ENCODE measurements around the gene RYR2. TPM values are rescaled to one million over a fixed set of nuclear protein-coding genes. Genes with fewer than 3 reads are reported as not detected.
"Not testable (repeated sequence)": the region's sequence is repeated elsewhere in the genome, so short reads cannot be mapped to it uniquely, and the experiment has no call there.

Gene RYR2
- total RNA-seq, 1 experiment from 2014 or later = 3.4 TPM

- H3K9me3 ChIP-seq (ENCODE audit: control insufficient read depth, low read depth, low read length) = no peaks in the 10 kb centered on the region
- H3K14ac ChIP-seq (ENCODE audit: insufficient read depth, low read length) = no peak overlapping the region
- DNase-seq = no peak
- no peaks in the 10 kb centered on the region for H4K20me1 ChIP-seq (ENCODE audit: control insufficient read depth, insufficient read depth, insufficient read length)
- H2BK5ac ChIP-seq (ENCODE audit: insufficient read length, low read length) = no peak overlapping the region
- H2AFZ ChIP-seq (ENCODE audit: low read length) = no peak overlapping the region
- H2BK12ac ChIP-seq (ENCODE audit: insufficient read length, low read depth, low read length) = no peak overlapping the region
- peaks cover 4% of the 10 kb centered on the region; the same call in 1 of the 2 replicates for H3K4me1 ChIP-seq (ENCODE audit: insufficient read depth, low read length)
- 0 out of 2 replicates have a peak, but pooled peaks cover 2% of the 10 kb centered on the region for H3K79me2 ChIP-seq (ENCODE audit: insufficient read depth, low read length)
- no peak overlapping the region for H4K91ac ChIP-seq (ENCODE audit: insufficient read length, low read depth, low read length)
- no peak overlapping the region for H3K18ac ChIP-seq (ENCODE audit: insufficient read length, low read depth, low read length)
- no peak overlapping the region for H3K4me2 ChIP-seq (ENCODE audit: insufficient read depth, insufficient read length, low read length)
- no peak overlapping the region for H4K5ac ChIP-seq (ENCODE audit: insufficient read length, low read depth, low read length)
- H3K27ac Mint-ChIP-seq = no peak overlapping the region
- H3K27me3 ChIP-seq (ENCODE audit: insufficient read depth, low read length) = no peaks in the 10 kb centered on the region
- no peak overlapping the region for H3K4me3 Mint-ChIP-seq
- no peak overlapping the region for H2AK5ac ChIP-seq (ENCODE audit: insufficient read length, low read length)
- no peak overlapping the region for H3K27ac ChIP-seq (ENCODE audit: insufficient read length, low read depth, low read length)
- no peaks in the 10 kb centered on the region for H3K23me2 ChIP-seq (ENCODE audit: insufficient read length, low read depth, low read length, poor library complexity, severe bottlenecking)
- H3K79me1 ChIP-seq (ENCODE audit: insufficient read depth, low read depth, low read length, poor library complexity, severe bottlenecking) = no peaks in the 10 kb centered on the region
- TF ChIP-seq, protein P1, sequence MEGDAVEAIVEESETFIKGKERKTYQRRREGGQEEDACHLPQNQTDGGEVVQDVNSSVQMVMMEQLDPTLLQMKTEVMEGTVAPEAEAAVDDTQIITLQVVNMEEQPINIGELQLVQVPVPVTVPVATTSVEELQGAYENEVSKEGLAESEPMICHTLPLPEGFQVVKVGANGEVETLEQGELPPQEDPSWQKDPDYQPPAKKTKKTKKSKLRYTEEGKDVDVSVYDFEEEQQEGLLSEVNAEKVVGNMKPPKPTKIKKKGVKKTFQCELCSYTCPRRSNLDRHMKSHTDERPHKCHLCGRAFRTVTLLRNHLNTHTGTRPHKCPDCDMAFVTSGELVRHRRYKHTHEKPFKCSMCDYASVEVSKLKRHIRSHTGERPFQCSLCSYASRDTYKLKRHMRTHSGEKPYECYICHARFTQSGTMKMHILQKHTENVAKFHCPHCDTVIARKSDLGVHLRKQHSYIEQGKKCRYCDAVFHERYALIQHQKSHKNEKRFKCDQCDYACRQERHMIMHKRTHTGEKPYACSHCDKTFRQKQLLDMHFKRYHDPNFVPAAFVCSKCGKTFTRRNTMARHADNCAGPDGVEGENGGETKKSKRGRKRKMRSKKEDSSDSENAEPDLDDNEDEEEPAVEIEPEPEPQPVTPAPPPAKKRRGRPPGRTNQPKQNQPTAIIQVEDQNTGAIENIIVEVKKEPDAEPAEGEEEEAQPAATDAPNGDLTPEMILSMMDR (conservative IDR thresholded peaks at IDR 0.05) = no peak
- H3K36me3 Mint-ChIP-seq (ENCODE audit: insufficient read depth in 1 of 3, low read depth in 3 of 3) = no peaks in the 10 kb centered on the region
- WGBS (ENCODE audit: extremely low coverage, insufficient read length, low lambda C conversion rate) = no CpG with 5 or more reads among the region's 3 CpGs
- no peak overlapping the region for H3K56ac ChIP-seq (ENCODE audit: insufficient read length, low read depth, low read length)
- H2BK20ac ChIP-seq (ENCODE audit: low read depth, low read length, poor library complexity, severe bottlenecking) = no peak overlapping the region
- H3K23ac ChIP-seq (ENCODE audit: insufficient read length, low read depth, low read length) = no peak overlapping the region
- H3K9ac ChIP-seq (ENCODE audit: extremely low read depth, insufficient read length, low read length) = no peak overlapping the region
- no peak overlapping the region for H4K8ac ChIP-seq (replicated peaks; ENCODE audit: insufficient read length, low read depth, low read length)
- peaks cover 21% of the 10 kb centered on the region in 2 experiments for H3K4me1 Mint-ChIP-seq
- H3K9me3 Mint-ChIP-seq = no peaks in the 10 kb centered on the region; a peak in 1 of 5 replicates
- H2BK120ac ChIP-seq (ENCODE audit: low read depth, low read length, poor library complexity, severe bottlenecking) = no peak overlapping the region
- H3K27me3 Mint-ChIP-seq (ENCODE audit: low read depth) = no peaks in the 10 kb centered on the region
- no peak overlapping the region for H3T11ph ChIP-seq (ENCODE audit: low read length)
- no peak overlapping the region for H2BK15ac ChIP-seq (ENCODE audit: low read depth, low read length)
- H3K4ac ChIP-seq (ENCODE audit: low read depth, low read length) = no peak overlapping the region
Measured at GRCh38 chr1:237149857-237150256, 107.9 kb downstream of the RYR2 start.

- H2BK120ac ChIP-seq (ENCODE audit: low read depth, low read length, poor library complexity, severe bottlenecking); H3K9me3 Mint-ChIP-seq; H2BK20ac ChIP-seq (ENCODE audit: low read depth, low read length, poor library complexity, severe bottlenecking); H3K79me2 ChIP-seq (ENCODE audit: insufficient read depth, low read length); H3K23me2 ChIP-seq (ENCODE audit: insufficient read length, low read depth, low read length, poor library complexity, severe bottlenecking); H3K4me1 ChIP-seq (ENCODE audit: insufficient read depth, low read length); H3K18ac ChIP-seq (ENCODE audit: insufficient read length, low read depth, low read length); H3K27me3 ChIP-seq (ENCODE audit: insufficient read depth, low read length); H3K27ac ChIP-seq (ENCODE audit: insufficient read length, low read depth, low read length); H3K79me1 ChIP-seq (ENCODE audit: insufficient read depth, low read depth, low read length, poor library complexity, severe bottlenecking); H3K14ac ChIP-seq (ENCODE audit: insufficient read depth, low read length); H4K20me1 ChIP-seq (ENCODE audit: control insufficient read depth, insufficient read depth, insufficient read length); H3K4ac ChIP-seq (ENCODE audit: low read depth, low read length); H3K9ac ChIP-seq (ENCODE audit: extremely low read depth, insufficient read length, low read length); H3T11ph ChIP-seq (ENCODE audit: low read length); H3K9me3 ChIP-seq (ENCODE audit: control insufficient read depth, low read depth, low read length); H4K91ac ChIP-seq (ENCODE audit: insufficient read length, low read depth, low read length); H3K4me3 Mint-ChIP-seq; H3K27ac Mint-ChIP-seq; H2BK15ac ChIP-seq (ENCODE audit: low read depth, low read length); H4K8ac ChIP-seq (replicated peaks; ENCODE audit: insufficient read length, low read depth, low read length); H2AK5ac ChIP-seq (ENCODE audit: insufficient read length, low read length); H3K36me3 Mint-ChIP-seq (ENCODE audit: insufficient read depth in 1 of 3, low read depth in 3 of 3); H2BK5ac ChIP-seq (ENCODE audit: insufficient read length, low read length); DNase-seq; H3K23ac ChIP-seq (ENCODE audit: insufficient read length, low read depth, low read length); H4K5ac ChIP-seq (ENCODE audit: insufficient read length, low read depth, low read length); H2BK12ac ChIP-seq (ENCODE audit: insufficient read length, low read depth, low read length); H3K4me2 ChIP-seq (ENCODE audit: insufficient read depth, insufficient read length, low read length); H2AFZ ChIP-seq (ENCODE audit: low read length); H3K56ac ChIP-seq (ENCODE audit: insufficient read length, low read depth, low read length); H3K27me3 Mint-ChIP-seq (ENCODE audit: low read depth): not testable (repeated sequence)
- peaks cover 10% of the 10 kb centered on the region in 2 experiments for H3K4me1 Mint-ChIP-seq
- WGBS (ENCODE audit: extremely low coverage, insufficient read length, low lambda C conversion rate) = no CpG with 5 or more reads among the region's 6 CpGs
Measured at GRCh38 chr1:237151979-237152378, 110.0 kb downstream of the RYR2 start.
